NCI-H1417 (cell line): ENCODE results near the gene INHBB.
"Not testable (repeated sequence)": the region's sequence is repeated elsewhere in the genome, so short reads cannot be mapped to it uniquely, and the experiment has no call there.

ENCODE experiments used
- DNase-seq, 3 experiments: peaks; one replicate each; lab custom pipeline; 2025; lab: John Stamatoyannopoulos, UW

Gene INHBB

DNA sequence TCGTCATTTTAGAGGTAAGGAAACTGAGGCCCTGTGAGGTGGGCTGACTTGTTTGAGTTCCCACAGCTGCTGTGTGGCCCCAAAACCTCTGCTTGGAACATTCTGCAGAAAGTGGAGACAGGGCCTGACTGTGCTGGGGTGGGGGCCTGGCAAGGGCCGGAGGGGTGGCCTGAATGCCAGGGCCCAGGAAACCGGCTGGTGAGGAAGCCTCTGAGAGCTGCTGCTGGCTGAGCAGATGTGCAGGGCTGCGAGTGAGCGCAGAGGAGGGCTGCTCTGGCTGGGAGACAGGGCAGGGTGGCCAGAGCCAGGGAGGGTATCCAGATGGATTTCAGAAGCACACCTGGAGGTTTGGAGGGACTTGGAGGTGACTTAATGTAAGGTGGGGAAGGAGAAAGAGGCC lies 29.9 kb upstream of the INHBB start:
- no peak for DNase-seq

DNA sequence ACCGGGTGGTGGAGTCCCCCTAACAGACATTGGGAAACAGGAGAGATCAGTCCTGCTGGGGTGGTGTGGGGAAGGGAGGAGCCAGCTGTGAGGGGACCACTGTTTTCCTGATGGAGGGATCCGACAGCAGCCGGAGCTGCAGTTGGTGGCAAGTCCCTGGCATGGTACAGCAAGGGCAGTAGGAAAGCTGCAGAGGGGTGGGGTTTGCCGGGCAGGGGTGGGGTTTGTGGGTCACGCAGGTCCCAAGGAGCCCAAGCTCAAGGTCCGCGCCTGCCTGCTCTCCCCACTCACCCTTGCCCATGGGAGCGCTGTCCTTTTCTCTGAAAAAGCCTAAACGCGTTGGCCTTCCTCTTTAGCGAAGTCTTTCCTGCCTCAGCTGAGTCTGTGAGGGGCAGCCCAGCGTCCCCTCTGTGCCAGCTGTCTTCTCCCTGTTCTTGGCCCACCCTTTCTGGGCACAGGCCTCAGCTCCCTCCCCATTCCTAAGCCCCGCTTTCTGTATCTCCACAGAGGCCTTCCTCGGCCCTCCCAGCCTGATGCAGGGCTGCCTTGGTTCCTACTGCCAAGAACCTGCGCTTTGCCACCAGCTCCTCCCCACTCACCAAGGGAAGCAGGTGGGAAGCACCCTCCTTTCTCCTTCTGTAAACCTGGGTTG lies 29.3 kb upstream of the INHBB start:
- DNase-seq, result no peak

DNA sequence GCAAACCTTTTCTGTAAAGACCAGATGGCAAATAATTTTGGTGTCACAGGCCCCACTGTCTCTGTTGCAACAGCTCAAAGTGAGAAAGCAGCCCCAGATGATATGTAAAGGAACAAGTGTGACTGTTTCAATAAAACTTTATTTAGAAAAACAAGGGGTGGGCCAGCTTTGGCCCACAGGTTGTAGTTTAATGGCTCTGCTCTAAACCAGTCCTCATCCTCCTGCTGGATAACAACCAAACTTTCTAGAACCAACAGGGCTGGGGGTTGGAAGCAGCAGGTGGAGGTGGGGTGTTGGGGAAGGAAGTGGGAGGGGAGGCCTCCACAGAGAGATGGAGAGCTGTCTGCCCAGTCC lies 28.8 kb upstream of the INHBB start:
- no peak for DNase-seq

DNA sequence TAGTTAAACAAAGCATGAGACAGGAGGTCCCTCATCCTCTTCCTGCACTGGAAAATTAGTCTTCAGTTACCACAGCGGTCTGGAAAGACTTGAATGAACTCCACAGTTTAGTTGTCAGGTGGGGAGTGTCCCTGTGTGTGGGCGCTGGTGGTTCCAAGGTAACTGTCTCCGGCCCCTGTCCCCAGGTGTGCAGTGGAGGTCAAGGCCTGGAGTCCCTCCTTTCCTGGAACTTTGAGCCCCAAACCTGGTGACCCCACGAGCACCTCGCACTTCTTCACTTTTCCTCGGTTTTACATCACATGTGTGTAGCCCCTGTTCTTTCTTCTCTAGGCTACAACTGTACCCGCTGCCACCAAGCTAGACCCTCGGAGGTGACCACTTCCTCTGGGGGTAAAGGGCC lies 28.0 kb upstream of the INHBB start:
- DNase-seq, result no peak

DNA sequence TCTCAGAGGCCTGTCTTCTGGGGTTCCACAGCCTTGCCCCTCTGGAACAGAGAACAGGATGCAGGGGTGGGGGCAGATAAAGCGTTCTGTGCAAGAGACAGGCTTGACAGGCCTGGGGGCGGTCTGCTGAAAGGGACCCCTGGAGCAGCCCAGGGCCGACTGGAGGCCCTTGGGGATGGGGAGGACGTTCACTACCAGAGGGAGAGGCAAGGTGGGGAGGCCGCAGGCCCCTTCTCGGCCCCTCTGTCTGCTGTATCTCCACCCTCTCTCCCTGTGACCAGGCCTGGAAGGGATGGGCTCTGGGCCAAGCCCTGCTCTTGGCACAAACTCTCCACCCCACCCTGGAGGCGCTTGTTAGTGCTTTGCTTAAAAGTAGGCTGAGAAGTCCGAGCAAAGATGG lies 27.3 kb upstream of the INHBB start:
- no peak for DNase-seq

DNA sequence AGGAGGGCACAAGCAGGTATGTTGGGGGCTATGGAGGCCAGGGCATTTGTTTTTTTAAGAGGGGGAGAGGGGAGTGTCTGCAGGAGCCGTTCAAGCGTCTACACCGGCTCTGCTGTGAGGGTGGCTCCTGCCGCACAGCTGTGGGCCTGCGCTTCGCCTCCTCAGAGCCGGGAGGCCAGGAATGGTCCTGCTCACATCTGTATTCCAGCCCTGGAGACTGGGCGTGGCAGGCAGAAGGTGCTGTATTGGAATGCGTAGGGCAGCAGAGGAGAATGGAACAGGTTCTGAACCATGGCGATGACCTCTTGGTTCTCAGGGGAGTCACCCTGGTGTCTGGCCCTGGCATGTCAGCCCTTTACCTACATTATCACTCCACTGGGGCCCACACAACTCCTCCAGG lies 26.8 kb upstream of the INHBB start:
- no peak for DNase-seq

DNA sequence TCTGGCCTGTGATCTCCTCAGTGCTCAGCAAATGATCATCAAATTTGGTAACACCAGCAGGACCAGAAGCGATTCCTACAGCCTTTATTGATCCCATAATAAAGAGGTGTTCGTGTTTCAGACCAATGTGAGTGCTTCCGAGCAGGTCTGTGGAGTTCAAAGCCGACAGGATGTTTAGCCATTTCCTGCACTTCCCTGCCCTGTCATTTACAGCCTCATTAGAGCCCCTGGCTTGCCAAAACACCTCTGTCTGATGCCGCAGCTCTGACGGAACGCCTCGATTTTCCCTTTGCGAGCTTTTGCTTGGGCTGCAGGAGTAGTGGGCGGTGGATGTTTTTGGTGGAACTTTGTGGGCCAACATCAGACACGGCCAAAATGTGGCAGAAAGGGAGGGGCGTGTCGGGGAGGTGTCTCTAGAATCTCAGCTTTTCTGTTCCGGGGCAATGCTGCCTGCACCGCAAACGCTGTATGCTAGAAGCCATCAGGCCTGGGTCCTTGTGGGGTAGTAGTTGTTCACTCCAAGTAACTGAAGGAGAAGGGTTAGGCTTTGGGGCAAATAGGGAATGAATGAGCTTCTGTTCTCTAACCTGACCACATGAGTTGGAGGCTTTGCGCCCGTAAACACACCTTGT lies 26.1 kb upstream of the INHBB start:
- no peak for DNase-seq

DNA sequence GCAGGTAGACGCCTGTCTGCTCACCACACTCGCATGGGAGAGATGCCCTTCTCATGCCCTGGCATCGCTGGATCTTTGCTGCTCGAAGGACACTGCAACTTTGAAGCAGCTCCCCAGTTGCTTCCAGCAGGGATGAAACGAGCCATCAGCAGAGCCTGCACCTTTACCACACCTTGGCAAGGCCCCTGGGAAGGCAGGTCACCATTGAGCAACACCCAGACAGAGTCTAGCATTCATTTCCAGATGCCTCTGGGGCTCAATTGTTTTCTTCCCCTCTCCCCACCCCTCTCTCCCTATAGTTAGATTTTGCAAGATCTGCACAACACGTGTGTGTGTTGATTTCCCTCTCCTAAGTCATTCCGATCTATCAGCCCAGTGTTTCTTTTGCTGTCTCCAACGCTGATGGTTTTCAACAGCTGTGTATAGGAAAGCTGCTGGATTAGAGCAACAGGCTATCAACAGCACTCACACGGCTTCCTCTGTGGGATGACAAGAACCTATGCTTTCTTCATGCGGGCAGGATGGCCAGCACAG lies 25.6 kb upstream of the INHBB start:
- no peak for DNase-seq

DNA sequence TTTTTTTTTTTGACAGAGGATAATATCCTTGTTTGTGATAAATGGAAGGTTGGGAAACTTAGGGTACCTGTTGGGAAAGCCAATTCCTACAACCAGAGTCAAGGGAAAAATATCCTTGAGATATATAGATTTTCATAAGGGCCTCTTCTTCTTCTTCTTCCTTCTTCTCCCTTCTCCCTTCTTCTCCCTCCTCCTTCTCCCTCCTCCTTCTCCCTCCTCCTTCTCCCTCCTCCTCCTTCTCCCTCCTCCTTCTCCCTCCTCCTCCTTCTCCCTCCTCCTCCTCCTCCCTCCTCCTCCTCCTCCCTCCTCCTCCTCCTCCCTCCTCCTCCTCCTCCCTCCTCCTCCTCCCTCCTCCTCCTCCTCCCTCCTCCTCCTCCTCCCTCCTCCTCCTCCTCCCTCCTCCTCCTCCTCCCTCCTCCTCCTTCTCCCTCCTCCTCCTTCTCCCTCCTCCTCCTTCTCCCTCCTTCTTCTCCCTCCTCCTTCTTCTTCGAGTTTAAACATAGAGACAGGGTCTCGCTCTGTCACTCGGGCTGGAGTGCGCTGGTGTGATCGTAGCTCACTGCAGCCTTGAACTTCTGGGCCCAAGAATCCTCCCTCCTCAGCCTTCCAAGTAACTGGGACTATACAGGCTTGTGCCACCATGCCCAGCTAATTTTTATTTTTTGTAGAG lies 24.9 kb upstream of the INHBB start:
- not testable (repeated sequence) for DNase-seq

DNA sequence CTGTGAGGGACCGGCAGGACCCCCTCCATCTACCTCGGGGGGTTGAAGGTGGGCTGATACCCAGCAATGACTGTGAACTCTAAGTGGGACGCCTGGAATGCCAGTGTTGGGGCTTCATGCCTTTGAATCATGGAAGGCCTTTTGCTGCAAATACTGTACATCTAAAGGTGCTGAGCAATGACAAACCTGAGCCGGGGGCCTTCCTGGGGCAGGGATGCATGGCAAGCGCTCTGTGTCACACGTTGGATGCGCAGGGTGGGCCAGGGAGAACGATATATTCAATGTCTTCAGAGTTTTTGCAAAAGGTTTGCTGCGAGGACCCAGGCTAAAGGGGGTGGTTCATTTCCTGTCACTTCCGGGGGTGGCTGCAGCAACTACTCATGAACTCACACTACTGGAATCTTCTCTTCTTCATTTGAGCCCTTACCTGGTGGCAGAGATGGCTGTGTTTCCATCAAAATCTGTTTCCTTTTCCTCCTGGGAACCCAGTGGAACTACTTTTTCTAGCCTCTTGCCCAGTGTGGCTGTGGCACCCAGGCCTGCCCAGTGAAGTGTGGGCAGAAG lies 24.1 kb upstream of the INHBB start:
- no peak for DNase-seq

DNA sequence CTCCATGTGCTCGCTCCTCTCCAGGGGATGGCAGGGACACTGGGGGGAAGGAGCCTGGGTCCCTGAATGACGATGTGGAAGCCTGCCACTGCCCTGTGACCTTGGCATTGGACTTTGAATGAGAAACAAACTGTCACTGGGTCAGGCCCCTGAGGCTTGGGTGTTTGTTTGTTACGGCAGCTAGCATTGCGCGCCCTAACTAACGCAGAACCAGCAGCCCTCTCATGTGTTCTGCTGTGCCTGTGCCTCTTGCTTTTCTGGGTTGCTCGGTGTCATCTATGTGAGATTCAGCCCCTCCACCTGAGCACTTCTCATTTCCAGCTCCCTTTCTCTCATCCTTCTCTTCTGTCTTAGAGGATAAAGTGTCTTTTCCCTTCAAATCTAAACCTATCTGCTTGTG lies 23.6 kb upstream of the INHBB start:
- DNase-seq, result no peak

DNA sequence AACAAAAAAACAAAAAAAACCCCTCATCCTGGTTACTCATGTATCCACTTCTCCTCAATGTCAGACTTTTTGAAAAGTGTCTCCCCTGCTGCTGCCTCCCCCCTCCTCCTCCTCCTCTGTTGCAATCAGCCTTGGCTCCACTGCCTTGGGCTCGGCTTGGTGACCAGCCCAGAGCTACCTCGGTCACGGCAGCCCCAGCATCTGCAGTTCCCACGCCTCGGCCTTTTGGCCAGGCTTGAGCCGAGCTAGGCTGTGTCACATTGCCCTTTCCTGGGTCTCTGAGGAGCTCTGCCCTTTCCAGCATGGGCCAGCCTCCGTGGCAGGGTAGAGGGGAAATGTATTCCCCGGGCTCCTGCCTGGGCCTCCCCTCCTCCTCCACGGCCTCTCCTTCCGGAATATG lies 22.7 kb upstream of the INHBB start:
- DNase-seq, result no peak

DNA sequence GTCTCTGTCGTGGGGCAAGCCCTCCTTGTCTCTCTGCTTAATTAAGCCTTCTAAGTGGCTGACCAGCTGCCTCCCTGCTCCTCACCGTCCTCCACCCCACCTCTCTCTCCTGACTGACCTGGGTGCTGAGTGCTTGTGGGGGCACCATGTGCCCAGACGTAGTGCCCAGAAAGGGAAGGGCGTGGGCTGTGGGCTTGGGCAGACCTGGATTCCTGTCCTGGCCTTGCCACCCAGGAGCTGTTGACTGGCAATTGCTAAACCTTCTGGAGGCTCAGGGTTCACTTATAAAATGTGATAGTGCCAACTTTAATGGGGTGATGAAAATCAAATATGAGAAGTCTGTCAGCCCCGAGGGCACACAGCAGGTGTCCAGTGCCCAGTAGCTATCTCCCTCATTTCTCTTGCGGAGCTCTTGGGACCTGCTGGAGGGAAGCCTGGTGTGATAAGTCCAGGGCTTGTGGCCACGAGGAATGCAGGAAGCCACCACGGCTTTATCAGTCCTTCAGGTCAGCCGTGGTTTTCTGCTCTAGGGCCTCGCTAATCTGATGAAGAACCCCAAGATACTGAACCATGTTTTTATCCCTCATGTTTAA lies 22.0 kb upstream of the INHBB start:
- DNase-seq, result no peak

DNA sequence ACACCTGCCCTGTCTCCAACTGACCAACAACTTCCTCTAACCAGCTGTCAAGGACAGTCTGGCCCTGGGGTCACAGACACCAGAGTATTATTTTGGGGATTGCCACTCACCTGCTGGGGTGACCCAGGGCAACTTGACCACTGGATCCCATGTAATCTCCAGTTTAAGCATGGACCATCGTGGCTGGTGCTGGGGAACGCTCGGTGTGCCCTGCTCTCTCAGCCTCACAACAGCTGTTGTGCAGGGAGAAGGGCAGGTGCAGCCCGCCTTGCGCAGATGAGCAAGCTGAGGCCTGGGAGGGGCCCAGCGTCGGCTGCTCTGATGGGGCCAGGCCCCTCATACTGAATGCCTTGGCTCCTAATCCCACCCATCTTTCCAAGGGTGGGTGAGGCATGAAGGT lies 21.0 kb upstream of the INHBB start:
- DNase-seq, result no peak

DNA sequence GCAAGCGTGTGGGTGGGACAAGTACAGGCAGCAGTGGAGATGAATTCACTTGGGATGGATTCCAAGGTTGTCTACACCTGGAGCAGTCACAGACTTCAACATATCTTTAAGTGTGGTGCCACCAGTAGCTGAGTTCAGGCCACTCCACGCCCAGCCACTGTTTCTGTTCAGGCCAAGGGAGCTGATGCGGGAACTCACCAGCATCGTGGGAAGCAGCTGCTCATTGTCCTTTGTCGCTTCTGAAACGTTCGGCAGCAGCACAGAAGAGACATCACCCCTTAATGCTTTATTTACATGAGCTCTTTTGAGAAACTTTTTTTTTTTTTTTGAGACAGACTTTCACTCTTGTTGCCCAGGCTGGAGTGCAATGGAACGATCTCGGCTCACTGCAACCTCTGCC lies 19.9 kb upstream of the INHBB start:
- no peak for DNase-seq

DNA sequence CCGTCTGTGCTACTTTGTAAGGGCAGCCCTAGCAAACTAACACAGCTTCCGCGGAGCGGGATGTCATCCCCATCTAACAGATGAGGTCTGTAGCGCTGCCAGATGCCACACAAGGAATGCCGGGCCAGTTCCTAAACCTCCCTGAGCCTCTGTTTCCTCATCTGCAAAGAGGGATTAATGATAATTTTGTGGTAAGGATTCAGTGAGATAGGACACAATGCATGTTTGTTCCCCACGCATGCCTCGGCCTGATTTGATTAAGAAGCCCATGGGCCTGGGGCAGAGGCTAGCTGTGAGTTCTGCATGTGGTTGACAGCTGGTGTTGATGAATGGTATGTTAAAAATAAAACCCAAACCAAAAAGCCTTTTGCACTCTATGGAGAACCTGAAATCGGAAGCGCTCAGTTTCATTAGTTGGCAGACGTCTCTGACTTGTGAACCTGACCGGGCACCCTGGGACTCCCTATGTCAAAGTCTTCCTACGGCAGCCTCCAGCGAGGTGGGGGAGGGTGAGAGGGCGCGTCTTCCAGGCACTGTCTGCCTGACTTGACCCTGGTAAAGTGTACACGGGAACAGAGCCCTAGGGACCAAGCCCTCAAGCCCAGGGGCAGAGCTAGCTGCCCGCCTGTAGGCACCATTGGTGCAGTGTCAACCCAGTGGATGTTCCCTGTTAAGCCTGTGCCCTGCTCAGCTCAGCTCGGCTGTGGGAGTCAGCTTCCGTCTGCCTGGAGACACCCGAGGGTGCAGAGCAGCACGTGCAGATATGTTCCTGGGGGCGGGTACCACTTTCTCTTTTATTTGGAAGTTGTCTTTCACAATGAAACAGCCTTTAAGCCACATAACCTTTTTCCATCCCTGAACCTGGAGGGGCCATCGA lies 14.8 kb upstream of the INHBB start:
- no peak for DNase-seq

DNA sequence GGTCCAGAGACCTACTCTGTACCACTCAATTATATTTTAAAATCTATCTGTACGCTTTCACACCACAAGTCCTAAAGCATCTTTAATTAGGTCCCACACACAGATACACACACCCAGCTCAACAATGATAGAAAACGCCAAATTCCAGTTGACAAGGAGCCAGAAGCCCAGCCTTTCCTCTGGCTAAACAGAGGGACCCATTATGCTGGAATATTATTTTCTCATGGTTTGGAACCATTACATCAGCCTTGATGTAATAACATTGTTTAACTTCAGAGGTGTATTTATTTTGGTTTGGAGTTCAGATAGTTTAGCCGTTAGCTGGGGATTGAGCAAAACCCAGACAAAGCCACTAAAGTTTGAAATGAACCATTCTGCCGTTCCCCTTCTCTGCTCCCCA lies 14.0 kb upstream of the INHBB start:
- DNase-seq, result no peak

DNA sequence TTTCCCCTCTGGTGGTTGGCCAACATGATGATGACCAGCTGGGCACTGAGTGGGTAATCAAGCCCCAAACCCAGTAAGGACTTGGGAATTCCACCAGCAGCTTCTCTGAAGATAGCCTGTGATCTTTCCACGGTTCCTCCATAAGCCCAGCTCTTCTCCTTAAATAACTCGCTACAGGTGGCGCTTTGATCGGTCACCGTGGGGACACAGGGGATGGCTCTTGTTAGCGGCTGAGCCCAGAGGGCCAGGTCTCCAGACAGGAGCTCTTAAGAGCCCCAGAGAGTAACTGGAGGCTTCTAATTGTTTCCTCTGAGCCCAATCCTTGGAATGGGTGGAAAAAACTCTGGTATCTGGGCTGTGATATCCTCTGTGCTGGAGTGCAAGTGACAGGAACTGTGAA lies 13.6 kb upstream of the INHBB start:
- DNase-seq, result no peak

DNA sequence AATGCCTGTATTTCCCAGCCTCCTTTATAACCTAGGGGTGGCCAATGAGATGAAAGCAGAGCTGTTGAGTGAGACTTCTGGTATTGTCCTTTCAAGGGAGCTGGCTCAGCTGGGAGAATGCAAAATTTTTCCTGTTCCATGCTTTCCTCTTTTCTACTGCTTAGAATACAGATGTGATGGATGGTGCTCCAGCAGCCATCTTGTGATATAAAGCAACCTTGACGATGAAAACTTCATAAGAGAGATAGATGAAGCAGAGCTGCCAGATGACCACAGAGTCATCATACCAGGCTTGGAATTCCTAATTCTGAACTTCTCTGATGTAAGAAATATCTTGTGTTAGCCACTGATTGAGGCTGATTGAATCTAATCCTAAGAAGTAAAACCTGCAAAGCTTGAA lies 11.9 kb upstream of the INHBB start:
- no peak for DNase-seq

DNA sequence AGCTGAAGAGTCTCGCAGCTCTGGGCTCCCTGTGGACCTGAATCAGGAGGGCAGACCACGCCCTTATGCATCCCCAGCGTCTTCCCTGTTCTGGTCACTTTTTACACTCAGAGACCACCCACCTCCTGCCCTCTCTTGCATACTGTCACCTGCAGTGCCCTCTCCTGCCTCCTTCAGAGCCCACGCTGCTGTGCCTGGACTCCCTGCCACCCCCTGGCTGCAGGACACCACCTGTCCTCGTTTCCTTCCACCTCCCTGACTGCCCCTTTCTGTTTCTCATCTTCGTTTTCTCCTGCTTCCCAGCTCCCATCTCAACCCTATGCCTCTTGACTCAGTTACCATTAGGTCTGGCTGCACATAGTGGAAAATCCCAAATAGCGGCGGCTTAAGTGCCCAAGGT lies 9.2 kb upstream of the INHBB start:
- DNase-seq, result no peak

DNA sequence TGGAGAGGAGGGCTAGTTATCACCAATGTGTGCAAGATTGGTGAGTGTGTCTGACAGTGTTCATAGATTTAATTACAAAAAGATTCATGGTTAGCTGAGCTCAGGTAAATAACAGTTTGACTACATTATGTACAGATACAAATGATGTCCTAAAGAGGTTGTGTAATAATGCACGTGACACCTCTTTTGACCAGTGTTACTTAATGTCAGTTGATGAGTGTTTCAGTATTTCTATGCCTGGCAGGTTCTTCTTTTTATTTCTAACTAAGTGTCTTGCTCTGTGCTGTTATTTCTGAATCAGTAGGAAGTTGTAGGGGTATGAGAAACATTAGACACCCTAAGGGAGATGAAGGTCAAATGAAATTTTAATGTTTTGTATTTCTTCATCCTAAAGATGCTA lies 7.9 kb upstream of the INHBB start:
- DNase-seq, result no peak

DNA sequence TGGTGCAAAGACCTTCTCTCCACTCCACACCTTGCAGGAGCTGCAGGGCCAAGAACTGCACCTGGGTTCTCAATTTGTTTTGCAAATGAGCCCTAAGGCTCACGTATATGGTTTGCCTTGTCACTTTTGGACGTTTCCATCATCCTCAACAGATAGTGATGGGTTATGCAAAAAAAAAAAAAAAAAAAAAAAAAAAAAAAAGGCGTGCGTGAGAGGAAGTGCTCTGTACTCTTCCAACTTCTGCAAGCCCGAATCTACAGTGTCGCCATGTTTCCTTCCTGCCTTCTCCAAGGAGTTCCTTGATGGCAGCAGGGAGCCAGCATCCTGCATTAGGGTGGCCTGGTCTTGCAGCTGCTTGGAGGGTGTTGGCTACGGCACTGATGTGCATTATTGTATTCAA lies 4.0 kb upstream of the INHBB start:
- DNase-seq, result no peak
